ENCODE measurements around the gene AXL. TPM values are rescaled to one million over a fixed set of nuclear protein-coding genes. Genes with fewer than 3 reads are reported as not detected.
A peak's percentile ranks its signal among the peaks of the same experiment; 100 is the strongest.

Gene AXL
- total RNA-seq, 1 experiment from 2014 or later = 128 TPM

GRCh38 chr19:41297628-41298347 is 78.8 kb downstream of the AXL start:
- intact Hi-C loops (cut with micrococcal nuclease; ENCODE audit: unreplicated experiment) (no loop called here), in situ Hi-C loops (cut with HindIII; ENCODE audit: low pct_unique_long_range_greater_than_20kb, low sequenced_read_pairs) (no loop called here)
- no peaks in the 10 kb centered on the region for H3K9me3 ChIP-seq (ENCODE audit: control insufficient read depth, insufficient read depth, low read depth, low read length)
- POLR2A ChIA-PET = no interaction called here
- no peaks in the 10 kb centered on the region for H3K27me3 ChIP-seq (ENCODE audit: control insufficient read depth, insufficient read depth, low read length)
- CTCF ChIA-PET = no interaction called here
- H3K4me3 ChIP-seq (ENCODE audit: low read depth in 2 of 2, low read length in 2 of 2) = no peak overlapping the region
- H3K27ac ChIP-seq (ENCODE audit: low read length) = no peak overlapping the region
- ATAC-seq = no peak
- H3K36me3 ChIP-seq (ENCODE audit: control insufficient read depth, insufficient read depth, low read length) = peaks cover 17% of the 10 kb centered on the region
- H3K4me1 ChIP-seq (ENCODE audit: control insufficient read depth, insufficient read depth, low read length) = no peaks in the 10 kb centered on the region
- BruUV-seq (replicated peaks) = TSS peak; percentile 46
- no peak for DNase-seq (ENCODE audit: low read depth, low spot score)
- no peak for TF ChIP-seq REST (IDR thresholded peaks at IDR 0.05; ENCODE audit: insufficient read depth in 1 of 2, low read depth in 2 of 2, low read length in 1 of 2)
- TF ChIP-seq SIN3A (IDR thresholded peaks at IDR 0.05; ENCODE audit: borderline replicate concordance, insufficient read depth, low read depth, low read length) = no peak
- TF ChIP-seq POLR2AphosphoS5 (IDR thresholded peaks at IDR 0.05; ENCODE audit: low read depth, low read length) = no peak
- TF ChIP-seq TCF7L2 (IDR thresholded peaks at IDR 0.05; ENCODE audit: low read depth, low read length) = no peak
- TF ChIP-seq CTCF (IDR thresholded peaks at IDR 0.05) = no peak

GRCh38 chr19:41298348-41298964 is 79.4 kb downstream of the AXL start:
- ChIA-PET POLR2A (no interaction called here), CTCF (no interaction called here)
- H3K36me3 ChIP-seq (ENCODE audit: control insufficient read depth, insufficient read depth, low read length) = peaks cover 10% of the 10 kb centered on the region
- no peak overlapping the region for H3K4me3 ChIP-seq (ENCODE audit: low read depth in 2 of 2, low read length in 2 of 2)
- BruUV-seq (replicated peaks) = no TSS peak
- DNase-seq (ENCODE audit: low read depth, low spot score) = no peak
- intact Hi-C loops (cut with micrococcal nuclease; ENCODE audit: unreplicated experiment) = no loop called here
- no peak for TF ChIP-seq SIN3A (IDR thresholded peaks at IDR 0.05; ENCODE audit: borderline replicate concordance, insufficient read depth, low read depth, low read length)
- H3K27ac ChIP-seq (ENCODE audit: low read length) = no peak overlapping the region
- H3K4me1 ChIP-seq (ENCODE audit: control insufficient read depth, insufficient read depth, low read length) = no peaks in the 10 kb centered on the region
- no peak; the same call in 1 of the 2 replicates for ATAC-seq
- no peaks in the 10 kb centered on the region for H3K9me3 ChIP-seq (ENCODE audit: control insufficient read depth, insufficient read depth, low read depth, low read length)
- in situ Hi-C loops (cut with HindIII; ENCODE audit: low pct_unique_long_range_greater_than_20kb, low sequenced_read_pairs) = no loop called here
- no peaks in the 10 kb centered on the region for H3K27me3 ChIP-seq (ENCODE audit: control insufficient read depth, insufficient read depth, low read length)

Measured in Panc1 (cell line).